GM12878 (cell line): ENCODE results near the gene TMED1. TPM values are rescaled to one million over a fixed set of nuclear protein-coding genes. Genes with fewer than 3 reads are reported as not detected.

ENCODE experiments used
- ATF2 ChIP-seq: IDR thresholded peaks from 2 replicates; pipeline ENCODE4 v1.6.1; 2012; ENCODE audit warnings: low read length, inconsistent platforms
- BRCA1 ChIP-seq: IDR thresholded peaks from 2 replicates; pipeline ENCODE4 v1.6.1; 2011; ENCODE audit warnings: low read depth, low read length, improper control_type of control experiment
- CBFB ChIP-seq: IDR thresholded peaks from 2 replicates; pipeline ENCODE4 v1.6.1; 2016; ENCODE audit warnings: antibody characterized with exemption, low read depth
- DPF2 ChIP-seq: fragments of 450-650 bp; IDR thresholded peaks from 2 replicates; pipeline ENCODE4 v1.6.1; 2017; ENCODE audit warnings: mild to moderate bottlenecking
- E4F1 ChIP-seq: fragments of 450-650 bp; IDR thresholded peaks from 2 replicates; pipeline ENCODE4 v1.6.1; 2018; ENCODE audit warnings: borderline replicate concordance, mild to moderate bottlenecking; ENCODE audit not compliant: partially characterized antibody
- EED ChIP-seq: sonication (generic); IDR thresholded peaks from 2 replicates; pipeline ENCODE4 v1.6.1; 2016; ENCODE audit warnings: antibody characterized with exemption, low read depth
- EP300 ChIP-seq, 2 experiments: fragments of 150-350 bp in 1 of 2; IDR thresholded peaks; 2 replicates each; pipeline ENCODE4 v1.6.1; 2011 to 2012; ENCODE audit warnings: low read depth in 2 of 2, low read length in 2 of 2, borderline replicate concordance in 1 of 2, improper control_type of control experiment in 1 of 2, inconsistent platforms in 1 of 2; ENCODE audit not compliant: control insufficient read depth in 1 of 2
- FOXM1 ChIP-seq: IDR thresholded peaks from 2 replicates; pipeline ENCODE4 v1.6.1; 2012; ENCODE audit warnings: low read depth, mild to moderate bottlenecking, inconsistent platforms, low read length, moderate library complexity
- IKZF2 ChIP-seq, 2 experiments: fragments of 450-650 bp; IDR thresholded peaks; 2 replicates each; pipeline ENCODE4 v1.6.1; 2017; ENCODE audit warnings: mild to moderate bottlenecking in 2 of 2, moderate library complexity in 2 of 2
- KLF5 ChIP-seq: fragments of 450-650 bp; IDR thresholded peaks from 2 replicates; pipeline ENCODE4 v1.6.1; 2014; ENCODE audit warnings: mild to moderate bottlenecking; ENCODE audit not compliant: partially characterized antibody
- NR2F1 ChIP-seq: fragments of 450-650 bp; conservative IDR thresholded peaks from 2 replicates; pipeline ENCODE4 v1.6.1; 2017; ENCODE audit warnings: mild to moderate bottlenecking
- PAX8 ChIP-seq: fragments of 450-650 bp; IDR thresholded peaks from 2 replicates; pipeline ENCODE4 v1.6.1; 2017; ENCODE audit warnings: mild to moderate bottlenecking, moderate library complexity
- RB1 ChIP-seq: fragments of 450-650 bp; formaldehyde crosslinking; IDR thresholded peaks from 2 replicates; pipeline ENCODE4 v1.6.1; 2017; ENCODE audit warnings: mild to moderate bottlenecking, borderline replicate concordance
- SIX5 ChIP-seq: IDR thresholded peaks from 2 replicates; pipeline ENCODE4 v1.6.1; 2011; ENCODE audit warnings: mild to moderate bottlenecking, low read depth, low read length, moderate library complexity; ENCODE audit not compliant: severe bottlenecking
- SREBF2 ChIP-seq: IDR thresholded peaks from 2 replicates; pipeline ENCODE4 v1.6.1; 2012; ENCODE audit warnings: mild to moderate bottlenecking, low read length
- TARDBP ChIP-seq: IDR thresholded peaks from 2 replicates; pipeline ENCODE4 v1.6.1; 2016; ENCODE audit warnings: borderline replicate concordance
- TCF7 ChIP-seq: IDR thresholded peaks from 2 replicates; pipeline ENCODE4 v1.6.1; 2014; ENCODE audit warnings: antibody characterized with exemption, borderline replicate concordance
- YBX1 ChIP-seq: fragments of 450-650 bp; IDR thresholded peaks from 2 replicates; pipeline ENCODE4 v1.6.1; 2016; ENCODE audit warnings: antibody characterized with exemption
- YY1 ChIP-seq: IDR thresholded peaks from 2 replicates; pipeline ENCODE4 v1.6.1; 2011; ENCODE audit warnings: low read depth, mild to moderate bottlenecking, low read length
- polyA plus RNA-seq, 11 experiments: library from polyadenylated mRNA; depleted of rRNA in 4 of 11; unstranded in 6 of 11; stranded (reverse) in 5 of 11; fragments of >200 nt; fragmentation: Nextera tagmentation in 4 of 11; fragmentation: Illumina TruSeq in 1 of 11; extraction: Ambion mirVana in 4 of 11; extraction: Trizol in 1 of 11; gene quantifications; 1 replicate in 1 of 11; 2 replicates in 10 of 11; pipeline versions ENCODE4 v1.2.1 to v1.2.3, GENCODE V29; 2011 to 2016; ENCODE audit warnings: inconsistent platforms in 2 of 11, missing spikeins in 2 of 11, low read depth in 1 of 11
- total RNA-seq, 4 experiments: library from RNA; depleted of rRNA in 3 of 4; stranded (reverse); fragments of >200 nt in 3 of 4; fragmentation: Illumina TruSeq in 1 of 4; extraction: Trizol in 1 of 4; gene quantifications; 2 replicates each; pipeline versions ENCODE4 v1.2.1 to v1.2.3, GENCODE V29; 2013 to 2021
- TF ChIP-seq, protein P1 (sequence below): IDR thresholded peaks from 2 replicates; pipeline ENCODE4 v1.6.1; 2012; ENCODE audit warnings: improper control_type of control experiment, low read depth, low read length; ENCODE audit not compliant: insufficient replicate concordance
- TF ChIP-seq, protein P2 (sequence below): IDR thresholded peaks from 2 replicates; pipeline ENCODE4 v1.6.1; 2011; ENCODE audit warnings: low read depth, low read length, improper control_type of control experiment, borderline replicate concordance

Gene TMED1
- total and polyA plus RNA-seq, 10 of the 15 experiments (the other 5 are each of a cell fraction or from before 2014, with no cell fraction given), result 0.60 to 23.1 (median 12.3) TPM

DNA sequence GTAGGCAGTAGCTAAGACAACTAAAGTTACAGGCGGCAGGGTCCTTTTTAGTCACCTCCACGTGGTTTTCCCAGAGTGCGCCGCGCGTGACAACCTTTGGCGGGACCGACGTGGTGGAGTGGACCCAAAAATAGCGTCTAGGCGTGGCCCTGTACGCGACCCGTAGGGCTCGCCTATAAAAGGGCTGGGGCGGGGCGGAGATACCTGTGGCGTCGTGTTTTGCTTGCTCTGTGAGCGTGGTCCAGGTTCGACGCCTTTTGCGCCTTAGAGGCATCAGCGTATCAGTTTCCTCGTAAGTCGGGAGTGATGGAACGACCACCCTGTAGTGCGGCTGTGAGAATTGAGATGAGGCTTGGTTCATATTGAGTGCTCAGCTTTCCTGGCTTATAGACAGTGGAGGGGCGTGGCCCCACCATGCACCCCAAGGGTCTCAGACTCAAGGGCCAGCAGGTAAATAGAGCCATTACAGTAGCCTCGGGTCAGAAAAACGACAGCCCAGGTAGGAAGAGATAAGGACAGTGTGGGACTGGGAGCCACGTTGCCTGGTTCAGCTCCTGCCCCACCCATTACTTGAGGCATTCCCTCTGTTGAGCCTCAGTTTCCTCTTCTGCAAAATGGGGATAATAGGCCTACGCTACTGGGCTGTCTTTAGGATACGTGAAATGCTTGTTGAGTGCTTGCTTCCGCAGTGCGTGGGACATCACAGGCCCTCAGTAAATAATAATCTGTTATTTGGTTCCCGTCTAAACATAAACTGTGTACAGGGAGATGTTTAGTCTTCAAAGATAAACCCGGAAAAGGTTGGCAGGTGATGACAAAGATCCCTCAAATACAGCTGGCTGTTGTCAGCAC, 693 bp upstream of the TMED1 start (continued):
- TF ChIP-seq IKZF2 (IDR thresholded peaks at IDR 0.05) (peak in 1 of 2 experiments; percentile 35; a peak in 2 of 4 replicates), SIX5 (no peak), DPF2 (no peak; the same call in 1 of the 2 replicates), EED (no peak), ATF2 (no peak), E4F1 (no peak), PAX8 (no peak), FOXM1 (no peak), CBFB (no peak), SREBF2 (no peak), KLF5 (no peak), RB1 (peak; percentile 87; the same call in 1 of the 2 replicates), BRCA1 (no peak), TARDBP (peak; percentile 67; the same call in 1 of the 2 replicates), EP300 (IDR thresholded peaks at IDR 0.05; ENCODE audit: borderline replicate concordance in 1 of 2, control insufficient read depth in 1 of 2, low read depth in 2 of 2, low read length in 2 of 2) (no peak), YBX1 (no peak), NR2F1 (0 out of 2 replicates have a peak, but pooled peaks have one; percentile 6), YY1 (no peak), TCF7 (no peak)
- TF ChIP-seq, protein P1, sequence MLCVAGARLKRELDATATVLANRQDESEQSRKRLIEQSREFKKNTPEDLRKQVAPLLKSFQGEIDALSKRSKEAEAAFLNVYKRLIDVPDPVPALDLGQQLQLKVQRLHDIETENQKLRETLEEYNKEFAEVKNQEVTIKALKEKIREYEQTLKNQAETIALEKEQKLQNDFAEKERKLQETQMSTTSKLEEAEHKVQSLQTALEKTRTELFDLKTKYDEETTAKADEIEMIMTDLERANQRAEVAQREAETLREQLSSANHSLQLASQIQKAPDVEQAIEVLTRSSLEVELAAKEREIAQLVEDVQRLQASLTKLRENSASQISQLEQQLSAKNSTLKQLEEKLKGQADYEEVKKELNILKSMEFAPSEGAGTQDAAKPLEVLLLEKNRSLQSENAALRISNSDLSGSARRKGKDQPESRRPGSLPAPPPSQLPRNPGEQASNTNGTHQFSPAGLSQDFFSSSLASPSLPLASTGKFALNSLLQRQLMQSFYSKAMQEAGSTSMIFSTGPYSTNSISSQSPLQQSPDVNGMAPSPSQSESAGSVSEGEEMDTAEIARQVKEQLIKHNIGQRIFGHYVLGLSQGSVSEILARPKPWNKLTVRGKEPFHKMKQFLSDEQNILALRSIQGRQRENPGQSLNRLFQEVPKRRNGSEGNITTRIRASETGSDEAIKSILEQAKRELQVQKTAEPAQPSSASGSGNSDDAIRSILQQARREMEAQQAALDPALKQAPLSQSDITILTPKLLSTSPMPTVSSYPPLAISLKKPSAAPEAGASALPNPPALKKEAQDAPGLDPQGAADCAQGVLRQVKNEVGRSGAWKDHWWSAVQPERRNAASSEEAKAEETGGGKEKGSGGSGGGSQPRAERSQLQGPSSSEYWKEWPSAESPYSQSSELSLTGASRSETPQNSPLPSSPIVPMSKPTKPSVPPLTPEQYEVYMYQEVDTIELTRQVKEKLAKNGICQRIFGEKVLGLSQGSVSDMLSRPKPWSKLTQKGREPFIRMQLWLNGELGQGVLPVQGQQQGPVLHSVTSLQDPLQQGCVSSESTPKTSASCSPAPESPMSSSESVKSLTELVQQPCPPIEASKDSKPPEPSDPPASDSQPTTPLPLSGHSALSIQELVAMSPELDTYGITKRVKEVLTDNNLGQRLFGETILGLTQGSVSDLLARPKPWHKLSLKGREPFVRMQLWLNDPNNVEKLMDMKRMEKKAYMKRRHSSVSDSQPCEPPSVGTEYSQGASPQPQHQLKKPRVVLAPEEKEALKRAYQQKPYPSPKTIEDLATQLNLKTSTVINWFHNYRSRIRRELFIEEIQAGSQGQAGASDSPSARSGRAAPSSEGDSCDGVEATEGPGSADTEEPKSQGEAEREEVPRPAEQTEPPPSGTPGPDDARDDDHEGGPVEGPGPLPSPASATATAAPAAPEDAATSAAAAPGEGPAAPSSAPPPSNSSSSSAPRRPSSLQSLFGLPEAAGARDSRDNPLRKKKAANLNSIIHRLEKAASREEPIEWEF, result no peak
- TF ChIP-seq, protein P2, sequence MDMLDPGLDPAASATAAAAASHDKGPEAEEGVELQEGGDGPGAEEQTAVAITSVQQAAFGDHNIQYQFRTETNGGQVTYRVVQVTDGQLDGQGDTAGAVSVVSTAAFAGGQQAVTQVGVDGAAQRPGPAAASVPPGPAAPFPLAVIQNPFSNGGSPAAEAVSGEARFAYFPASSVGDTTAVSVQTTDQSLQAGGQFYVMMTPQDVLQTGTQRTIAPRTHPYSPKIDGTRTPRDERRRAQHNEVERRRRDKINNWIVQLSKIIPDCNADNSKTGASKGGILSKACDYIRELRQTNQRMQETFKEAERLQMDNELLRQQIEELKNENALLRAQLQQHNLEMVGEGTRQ, result peak; percentile 86
